ENCODE data around the gene FAM131A. TPM values are rescaled to one million over a fixed set of nuclear protein-coding genes. Genes with fewer than 3 reads are reported as not detected.

FAM131A gene
- total RNA-seq, 1 donor from 2014 or later: 14.0 TPM

DNA sequence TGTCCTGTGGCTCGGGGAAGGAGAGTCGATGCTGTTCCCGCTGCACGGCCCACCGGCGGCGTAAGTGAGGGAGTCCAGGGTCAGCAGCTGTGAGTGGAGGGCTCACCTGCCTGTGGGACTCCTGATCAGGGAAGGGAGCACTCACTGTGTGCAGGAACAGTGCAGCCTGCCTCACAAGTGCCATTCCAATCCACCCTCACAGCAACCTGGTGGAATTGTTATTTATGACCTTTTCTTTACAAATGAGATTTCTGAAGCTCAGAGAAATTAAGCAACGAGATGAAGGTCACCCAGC, 51.5 kb downstream of the FAM131A start:
- no peak for DNase-seq (ENCODE audit: low read depth)
- Histone ChIP-seq H3K27me3 (ENCODE audit: control insufficient read depth, insufficient read depth, low read length) (peaks cover 46% of the 10 kb centered on the region), H3K36me3 (ENCODE audit: control insufficient read depth, insufficient read depth, low read length) (no peaks in the 10 kb centered on the region), H3K4me3 (ENCODE audit: low read depth, low read length) (no peak overlapping the region)
- TF ChIP-seq CTCF (IDR thresholded peaks at IDR 0.05; ENCODE audit: insufficient read depth, low read length, poor library complexity, severe bottlenecking): no peak

DNA sequence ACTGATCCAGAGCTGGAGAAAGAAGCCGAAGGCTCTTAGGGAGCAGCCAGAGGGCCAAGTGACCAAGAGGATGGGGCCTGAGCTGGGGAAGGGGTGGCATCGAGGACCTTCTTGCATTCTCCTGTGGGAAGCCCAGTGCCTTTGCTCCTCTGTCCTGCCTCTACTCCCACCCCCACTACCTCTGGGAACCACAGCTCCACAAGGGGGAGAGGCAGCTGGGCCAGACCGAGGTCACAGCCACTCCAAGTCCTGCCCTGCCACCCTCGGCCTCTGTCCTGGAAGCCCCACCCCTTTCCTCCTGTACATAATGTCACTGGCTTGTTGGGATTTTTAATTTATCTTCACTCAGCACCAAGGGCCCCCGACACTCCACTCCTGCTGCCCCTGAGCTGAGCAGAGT, 52.0 kb downstream of the FAM131A start:
- TF ChIP-seq CTCF (IDR thresholded peaks at IDR 0.05; ENCODE audit: insufficient read depth, low read length, poor library complexity, severe bottlenecking): no peak
- no peak for DNase-seq (ENCODE audit: low read depth)

GRCh38 chr3:184389935-184390528, 52.6 kb downstream of the FAM131A start:
- Histone ChIP-seq H3K27me3 (ENCODE audit: control insufficient read depth, insufficient read depth, low read length) (peaks cover 38% of the 10 kb centered on the region), H3K4me3 (ENCODE audit: low read depth, low read length) (no peak overlapping the region), H3K36me3 (ENCODE audit: control insufficient read depth, insufficient read depth, low read length) (no peaks in the 10 kb centered on the region)
- TF ChIP-seq CTCF (IDR thresholded peaks at IDR 0.05; ENCODE audit: insufficient read depth, low read length, poor library complexity, severe bottlenecking): no peak
- DNase-seq (ENCODE audit: low read depth): no peak

More for the DNA sequence above, 52.0 kb downstream of the FAM131A start:
- H3K4me3 ChIP-seq (ENCODE audit: low read depth, low read length): no peak overlapping the region
- no peaks in the 10 kb centered on the region for H3K36me3 ChIP-seq (ENCODE audit: control insufficient read depth, insufficient read depth, low read length)
- H3K27me3 ChIP-seq (ENCODE audit: control insufficient read depth, insufficient read depth, low read length): peaks cover 44% of the 10 kb centered on the region

DNA sequence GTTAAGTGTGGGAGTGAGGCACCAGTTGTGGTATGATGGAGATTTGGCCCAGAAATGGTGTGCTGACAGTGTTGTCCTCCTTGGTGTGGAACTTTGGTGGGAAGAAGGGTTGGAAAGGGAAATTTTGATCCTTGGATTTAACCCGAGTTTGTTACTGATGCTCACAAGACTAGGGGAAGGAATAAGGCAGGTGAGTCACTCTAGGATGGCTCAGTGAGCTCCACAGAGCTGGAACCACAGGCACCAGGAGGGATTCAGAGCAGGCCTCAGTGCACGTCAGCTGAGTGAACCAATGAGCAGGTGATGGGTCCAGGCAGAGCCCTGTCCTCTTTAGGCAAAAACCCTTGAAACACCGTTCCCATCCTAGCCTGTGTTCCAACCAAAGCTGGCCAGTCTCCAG, 53.9 kb downstream of the FAM131A start:
- H3K4me3 ChIP-seq (ENCODE audit: low read depth, low read length): no peak overlapping the region
- peaks cover 34% of the 10 kb centered on the region for H3K27me3 ChIP-seq (ENCODE audit: control insufficient read depth, insufficient read depth, low read length)
- peak; percentile 31 for DNase-seq (ENCODE audit: low read depth)
- TF ChIP-seq CTCF (IDR thresholded peaks at IDR 0.05; ENCODE audit: insufficient read depth, low read length, poor library complexity, severe bottlenecking): no peak
- H3K36me3 ChIP-seq (ENCODE audit: control insufficient read depth, insufficient read depth, low read length): no peaks in the 10 kb centered on the region

DNA sequence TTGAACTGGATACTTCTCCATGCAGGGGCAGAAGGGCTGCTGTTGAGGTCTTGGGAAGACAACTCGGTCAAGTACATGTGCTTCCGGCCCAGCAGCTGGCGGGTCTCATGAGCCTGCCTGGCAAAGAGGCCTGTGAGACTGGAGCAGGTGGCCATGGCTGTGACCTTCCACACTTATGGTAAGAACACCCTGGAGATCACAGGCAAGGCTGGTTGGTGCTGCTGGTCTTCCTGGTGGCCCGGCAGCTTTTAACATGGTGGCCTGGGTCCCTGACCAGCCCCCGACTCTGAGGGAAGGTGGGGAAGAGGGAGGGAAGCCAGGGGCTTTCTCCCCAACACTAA, 57.9 kb downstream of the FAM131A start:
- DNase-seq (ENCODE audit: low read depth): no peak
- H3K27me3 ChIP-seq (ENCODE audit: control insufficient read depth, insufficient read depth, low read length): peaks cover 8% of the 10 kb centered on the region
- H3K4me3 ChIP-seq (ENCODE audit: low read depth, low read length): no peak overlapping the region
- no peak for TF ChIP-seq CTCF (IDR thresholded peaks at IDR 0.05; ENCODE audit: insufficient read depth, low read length, poor library complexity, severe bottlenecking)
- H3K36me3 ChIP-seq (ENCODE audit: control insufficient read depth, insufficient read depth, low read length): no peaks in the 10 kb centered on the region

Other genes with a start within 250 kb of the FAM131A start
- not detected in 2 replicates for gene HTR3E, start 240.5 kb upstream of the FAM131A start, total RNA-seq
- gene EIF2B5, start 202.2 kb upstream of the FAM131A start, total RNA-seq: 28.8 and 33.8 TPM in 2 replicates
- 51.7 and 61.6 TPM in 2 replicates for gene DVL3, start 182.2 kb upstream of the FAM131A start, total RNA-seq
- 282 and 297 TPM in 2 replicates for gene AP2M1, start 162.7 kb upstream of the FAM131A start, total RNA-seq
- 55.7 and 57.9 TPM in 2 replicates for gene ABCF3, start 151.4 kb upstream of the FAM131A start, total RNA-seq
- gene VWA5B2, start 108.0 kb upstream of the FAM131A start, total RNA-seq: 0.07 TPM in 1 of 2 replicates, not detected in the other
- 69.8 and 73.7 TPM in 2 replicates for gene ALG3, start 88.6 kb upstream of the FAM131A start, total RNA-seq
- gene EEF1AKMT4, start 87.9 kb upstream of the FAM131A start, total RNA-seq: 6.3 and 8.3 TPM in 2 replicates
- 0.67 and 1.2 TPM in 2 replicates for gene CAMK2N2, start 76.0 kb upstream of the FAM131A start, total RNA-seq
- gene ECE2, start 61.6 kb upstream of the FAM131A start, total RNA-seq: not detected in 2 replicates
- gene PSMD2, start 38.4 kb upstream of the FAM131A start, total RNA-seq: 903 and 972 TPM in 2 replicates
- 381 and 386 TPM in 2 replicates for gene EIF4G1, start 23.0 kb upstream of the FAM131A start, total RNA-seq
- 2.6 and 4.0 TPM in 2 replicates for gene CLCN2, start 24.0 kb downstream of the FAM131A start, total RNA-seq
- 73.3 and 79.8 TPM in 2 replicates for gene POLR2H, start 24.1 kb downstream of the FAM131A start, total RNA-seq
- 0.25 TPM in 1 of 2 replicates, not detected in the other for gene THPO, start 40.6 kb downstream of the FAM131A start, total RNA-seq
- under 0.01 and 1.0 TPM in 2 replicates for gene CHRD, start 42.5 kb downstream of the FAM131A start, total RNA-seq
- gene EPHB3, start 224.2 kb downstream of the FAM131A start, total RNA-seq: 1.0 and 1.5 TPM in 2 replicates

All from kidney epithelial cell (primary cell).